KBM-7 (cell line): ENCODE data around the gene PTMS.

Experiments used
- DNase-seq: peaks from one replicate; pipeline ENCODE4 v3.0.0-alpha.2; 2015
- in situ Hi-C: fragments of 300-500 bp; cut with MboI; formaldehyde crosslinking; loops from 2 replicates; pipeline ENCODE4 v1.14.3; 2020; ENCODE audit warnings: low sequenced_read_pairs, low pct_unique_long_range_greater_than_20kb, mixed read lengths

Gene PTMS

DNA sequence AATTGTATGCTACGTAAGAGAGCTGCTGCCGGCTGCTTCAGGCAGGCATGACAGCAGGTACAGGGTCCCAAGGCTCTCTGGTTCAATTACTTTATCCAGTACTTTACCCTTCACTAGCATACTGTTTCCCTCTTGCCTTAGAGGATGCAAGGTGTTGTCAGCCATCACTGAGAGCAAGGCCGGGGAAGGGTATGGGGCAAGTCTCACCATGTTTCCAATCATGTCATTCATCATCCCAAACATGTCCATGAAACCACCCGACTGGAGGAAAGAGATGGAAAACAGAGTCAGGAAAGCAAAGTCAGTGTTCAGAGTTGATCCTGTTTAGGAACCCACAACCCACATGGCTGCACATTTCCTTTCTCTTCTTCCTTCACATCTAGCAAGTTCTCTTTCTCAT, 15.7 kb upstream of the PTMS start:
- no peak for DNase-seq
- in situ Hi-C loops, result no loop called here

DNA sequence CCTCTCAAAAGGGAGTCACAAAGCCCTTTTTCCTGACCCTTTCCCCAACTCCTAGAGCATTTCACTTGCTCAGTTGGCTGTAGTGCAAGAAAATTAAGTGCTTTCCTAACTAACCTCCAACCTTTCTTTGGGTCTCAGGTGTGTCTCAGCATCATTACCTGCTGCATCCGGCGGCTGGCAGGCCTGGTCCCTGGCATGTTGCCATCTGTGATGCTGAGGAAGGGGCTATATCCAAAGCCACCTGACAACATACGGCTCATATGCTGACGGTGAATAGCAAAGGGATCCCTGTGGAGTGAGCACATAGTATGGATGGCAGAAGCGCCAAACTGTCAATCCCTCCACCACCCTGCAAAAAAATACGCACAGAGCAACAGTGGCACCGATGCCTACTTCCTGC, 14.4 kb upstream of the PTMS start:
- in situ Hi-C loops, result no loop called here

DNA sequence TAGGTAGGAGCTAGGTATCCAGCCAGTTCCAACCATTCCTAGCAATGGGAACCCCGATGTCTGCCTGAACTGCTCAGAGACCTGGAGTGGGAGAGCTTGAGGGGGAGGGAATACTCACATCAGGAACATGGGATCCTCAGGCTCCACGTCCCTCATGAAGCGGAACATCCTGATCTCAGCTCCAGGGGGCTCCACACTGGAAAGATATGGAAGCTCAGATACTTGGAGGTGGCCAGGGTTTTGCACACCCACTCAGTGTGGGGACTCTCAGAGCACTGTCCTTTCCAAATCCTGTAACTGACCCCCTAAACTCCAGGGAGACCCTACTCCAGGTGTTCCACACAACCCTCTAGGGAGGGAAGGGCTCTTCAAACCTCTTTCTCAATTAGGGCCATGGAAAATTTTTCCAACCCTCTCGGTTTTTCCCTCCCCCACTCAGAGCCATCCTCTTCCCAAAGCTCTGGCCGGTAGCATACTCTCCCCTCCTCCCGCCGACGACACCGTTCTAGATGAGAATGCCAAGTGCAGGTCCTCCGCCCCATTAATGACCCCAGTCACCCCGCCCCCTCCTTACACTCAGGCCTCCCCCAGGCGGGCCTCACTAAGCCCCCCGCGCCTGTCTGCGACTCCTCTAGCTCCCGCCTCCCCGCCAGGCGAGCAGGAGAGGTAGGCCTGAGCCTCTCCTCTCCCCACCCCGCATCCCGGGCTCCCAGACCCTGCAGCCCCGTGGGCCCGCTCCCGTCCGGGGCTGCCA, 13.8 kb upstream of the PTMS start:
- in situ Hi-C loops, result no loop called here
- DNase-seq, result peak; percentile 18

More for the DNA sequence above, 14.4 kb upstream of the PTMS start:
- no peak for DNase-seq

DNA sequence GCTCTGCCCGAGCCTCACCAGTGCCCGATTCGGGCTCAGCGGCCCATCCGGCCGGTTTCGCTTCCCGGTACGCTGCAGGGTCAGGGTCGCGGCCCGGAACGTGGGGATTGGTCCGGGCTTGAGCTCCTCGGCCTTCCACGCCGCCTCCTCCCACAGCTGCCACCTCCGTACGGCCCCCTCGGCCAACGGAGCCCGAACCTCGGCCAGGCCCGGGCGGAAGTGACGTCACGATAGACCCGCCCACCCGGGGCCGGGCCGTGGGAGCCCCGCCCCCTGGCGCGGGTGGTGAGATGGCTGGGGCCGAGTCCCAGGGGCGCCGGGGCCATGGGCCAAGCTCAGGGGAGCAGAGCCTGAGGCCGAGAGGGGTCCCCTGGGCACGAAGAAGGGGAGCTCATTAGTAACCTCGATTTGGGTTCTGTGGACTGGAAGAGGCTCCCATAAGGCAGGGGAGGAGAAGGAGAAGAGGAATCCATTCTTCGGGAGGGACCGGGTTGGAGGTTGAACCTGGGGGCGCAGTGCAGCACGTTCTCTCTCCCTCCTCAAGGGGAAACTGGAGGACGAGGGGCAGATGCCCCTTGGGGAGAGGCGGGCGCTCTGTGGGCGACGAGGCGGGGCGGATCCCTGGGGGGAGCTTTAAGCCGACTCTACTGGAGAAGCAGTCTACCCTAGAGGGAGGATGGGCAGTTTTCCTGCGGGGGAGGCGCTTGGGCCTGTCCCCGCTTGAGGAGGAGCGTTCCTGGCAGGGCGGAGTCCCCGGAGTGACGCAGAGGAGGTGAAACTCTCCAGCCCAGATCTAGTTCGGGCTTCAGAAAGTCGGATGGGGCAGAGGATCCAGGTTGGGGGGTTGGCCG, 13.0 kb upstream of the PTMS start, which contains the start of gene MLF2:
Gene MLF2, minus strand, starts transcription at position 221 of the 851 bp plus-strand sequence. CDS start 807 bp downstream, outside the sequence.
- in situ Hi-C loops, result no loop called here
- peak; percentile 99 for DNase-seq

DNA sequence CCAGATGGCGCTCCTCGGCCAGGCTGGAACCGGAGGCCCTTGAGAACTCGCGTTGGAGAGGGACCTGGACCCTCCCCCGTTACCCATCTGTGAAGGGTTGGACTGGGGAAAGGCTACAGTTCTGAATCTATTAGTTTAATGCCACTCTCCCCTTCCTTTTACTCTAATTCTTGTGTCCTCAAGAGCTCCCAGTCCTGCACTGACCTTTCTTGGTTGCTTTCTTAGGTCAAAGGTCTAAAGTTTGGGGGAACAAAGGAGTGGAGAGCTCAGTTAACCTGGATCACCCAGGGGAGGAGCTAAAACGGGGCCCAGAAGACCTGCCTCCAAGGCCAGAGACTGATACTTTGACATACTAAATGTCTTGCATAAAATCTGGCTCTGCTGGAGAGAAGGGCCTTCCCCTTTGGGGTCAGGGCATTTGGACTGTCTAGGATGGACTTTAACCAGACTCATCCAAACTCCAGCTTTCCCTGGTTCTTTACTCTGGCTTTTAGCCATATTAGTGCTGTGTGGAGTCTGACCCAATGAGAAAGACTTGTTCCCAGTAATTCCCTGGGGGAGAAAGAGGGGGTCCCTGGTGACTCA, 12.3 kb upstream of the PTMS start:
- in situ Hi-C loops, result no loop called here
- DNase-seq, result no peak

DNA sequence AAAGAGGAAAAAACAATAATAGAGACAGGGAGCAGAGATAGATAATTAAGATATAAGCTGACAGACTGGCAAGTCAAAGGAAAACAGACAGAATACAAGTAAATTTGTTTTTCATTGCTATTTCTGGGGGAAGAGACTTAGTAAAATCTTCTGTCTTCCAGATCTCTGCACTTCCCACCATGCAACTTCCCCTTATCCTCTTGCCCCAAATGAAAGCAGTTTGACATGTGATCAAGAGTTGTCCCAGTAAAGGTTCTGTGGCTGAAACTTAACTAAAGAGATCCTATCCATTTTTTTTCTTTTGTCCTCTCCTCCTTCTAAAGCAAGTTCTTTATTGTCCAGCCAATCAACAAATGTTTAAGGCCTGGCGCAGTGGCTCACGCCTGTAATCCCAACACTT, 11.8 kb upstream of the PTMS start:
- DNase-seq, result peak; percentile 38
- in situ Hi-C loops, result no loop called here

DNA sequence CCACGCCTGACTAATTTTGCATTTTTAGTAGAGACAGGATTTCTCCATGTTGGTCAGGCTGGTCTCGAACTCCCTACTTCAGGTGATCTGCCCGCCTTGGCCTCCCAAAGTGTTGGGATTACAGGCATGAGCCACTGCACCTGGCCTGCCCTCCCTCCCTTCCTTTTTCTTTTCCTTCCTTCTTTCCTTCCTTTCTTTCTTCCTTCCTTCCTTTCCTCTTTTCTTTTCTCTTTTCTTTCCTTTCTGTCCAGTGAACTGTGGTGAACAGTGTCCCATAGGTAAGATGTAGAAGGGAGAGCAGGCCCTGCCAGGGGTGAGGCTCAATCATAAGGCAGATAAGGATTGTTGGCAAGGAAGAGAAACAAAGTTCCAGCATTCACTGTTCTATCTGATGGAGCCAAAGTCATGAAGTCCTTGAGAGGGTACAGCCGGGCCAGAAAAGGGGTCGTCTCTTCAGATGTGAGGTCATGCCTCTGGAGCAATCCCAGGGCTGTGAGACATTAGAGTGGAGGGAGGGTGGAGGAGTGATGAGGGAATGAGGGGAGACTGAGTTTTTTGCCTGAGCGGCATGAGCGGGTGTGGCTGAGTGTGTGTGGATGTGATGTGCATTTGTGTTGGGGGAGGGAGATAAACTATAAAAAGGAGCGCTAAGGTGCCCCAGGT, 9.0 kb upstream of the PTMS start:
- in situ Hi-C loops, result no loop called here
- no peak for DNase-seq

DNA sequence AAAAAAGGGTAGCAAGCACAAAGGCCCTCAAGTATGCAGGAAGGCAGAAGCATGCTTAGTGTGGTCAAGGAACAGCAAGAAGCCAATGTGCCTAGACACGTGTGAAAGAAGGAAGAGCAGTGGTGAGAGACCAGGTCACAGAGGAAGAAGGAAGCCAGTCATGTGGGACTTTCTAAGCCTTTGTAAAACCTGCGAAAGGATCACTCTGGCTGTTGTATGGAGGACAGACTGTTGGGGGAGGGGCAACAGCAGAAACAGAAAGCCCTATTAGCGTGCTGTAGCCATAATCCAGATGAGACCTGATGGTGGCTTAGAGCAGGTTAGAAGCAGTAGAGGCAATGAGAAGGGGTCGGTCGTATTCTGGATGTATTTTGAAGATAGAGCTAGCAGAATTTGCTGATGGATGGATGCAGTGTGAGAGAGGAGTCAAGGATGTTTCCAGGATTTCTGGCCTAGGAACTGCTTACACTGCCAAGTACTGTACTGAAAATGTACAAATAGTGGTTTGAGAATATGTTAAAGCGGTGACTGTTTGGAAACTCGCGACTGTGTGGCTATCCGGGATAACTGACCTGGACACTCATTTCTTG, 7.6 kb upstream of the PTMS start:
- in situ Hi-C loops, result no loop called here
- peak; percentile 12 for DNase-seq

DNA sequence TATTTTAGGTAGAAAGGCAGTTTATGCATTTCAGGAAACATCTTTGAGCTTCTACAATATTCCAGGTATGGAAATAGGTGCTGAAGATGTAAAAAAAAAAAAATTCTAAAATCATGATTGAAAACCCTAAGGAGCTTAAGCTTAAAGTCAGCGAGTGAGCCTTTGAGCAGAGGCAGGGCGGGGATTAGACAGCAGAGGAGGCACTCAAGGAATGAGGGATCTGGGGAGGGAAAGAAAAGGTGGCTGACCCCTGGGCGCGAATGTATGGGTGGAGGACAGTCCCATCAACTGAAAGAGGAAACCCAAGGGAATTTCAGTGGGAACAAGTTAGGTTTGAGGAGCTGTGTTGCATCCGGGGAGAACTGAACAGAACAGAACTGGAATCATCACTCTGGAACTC, 6.4 kb upstream of the PTMS start:
- in situ Hi-C loops, result no loop called here

DNA sequence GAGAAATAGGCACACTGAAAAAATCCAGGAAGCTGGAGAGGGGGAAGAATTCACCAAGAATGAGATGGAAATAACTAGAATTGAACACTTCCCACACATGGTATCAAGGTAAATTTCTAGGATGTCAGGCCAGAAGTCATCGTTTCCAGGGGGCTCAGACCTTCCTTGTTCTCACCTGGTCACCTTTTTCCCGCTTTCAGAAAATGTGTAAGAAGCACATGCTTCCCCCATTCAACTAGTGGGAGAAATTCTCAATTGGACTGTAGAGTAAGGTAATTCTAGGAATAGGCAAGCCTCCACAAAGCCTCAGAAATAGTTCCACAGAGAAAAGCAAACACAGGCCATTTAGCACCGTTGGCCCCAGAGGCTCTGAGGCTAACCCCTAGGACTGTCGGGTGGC, 2.8 kb upstream of the PTMS start:
- in situ Hi-C loops, result no loop called here
- DNase-seq, result no peak

More for the DNA sequence above, 6.4 kb upstream of the PTMS start:
- DNase-seq, result no peak

DNA sequence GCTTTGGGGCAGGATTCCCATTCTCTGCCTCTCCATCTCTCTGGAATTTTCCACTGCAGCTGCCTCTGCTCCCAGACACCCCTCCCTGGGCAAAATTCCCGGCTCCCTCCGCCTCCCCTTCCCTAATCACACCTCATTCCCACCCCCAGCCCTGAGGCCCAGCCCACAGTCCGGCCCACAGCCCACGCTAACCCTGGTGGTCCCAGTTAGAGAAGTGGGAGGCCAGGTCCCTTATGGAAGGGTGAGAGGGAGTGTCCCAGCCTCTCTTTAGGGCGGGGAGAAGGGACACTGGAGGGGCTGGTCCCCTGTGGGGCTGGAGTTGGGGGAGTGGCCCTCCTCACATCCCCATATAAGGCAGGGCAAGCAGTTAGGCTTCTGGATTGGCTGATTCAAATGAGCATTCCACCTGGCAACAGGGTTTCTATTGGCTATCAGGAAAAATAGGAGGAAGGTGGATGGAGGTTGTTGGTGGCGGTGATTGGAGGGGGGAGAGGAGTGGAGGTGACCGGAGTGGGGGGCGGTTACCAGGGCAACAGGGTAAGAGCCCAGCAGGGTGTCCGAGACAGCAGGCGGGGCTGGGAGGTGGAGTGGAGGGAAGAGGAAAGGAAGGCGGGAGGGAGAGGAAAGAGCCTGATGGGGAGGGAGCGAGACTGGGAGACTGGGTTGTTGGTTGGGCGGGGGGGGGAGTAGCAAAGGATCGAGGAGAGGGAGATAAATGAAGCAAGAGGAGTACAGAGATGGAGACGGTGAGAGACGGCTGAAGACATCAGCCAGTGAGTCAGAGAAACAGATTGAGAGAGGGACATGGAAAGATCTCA, 1.9 kb upstream of the PTMS start:
- DNase-seq, result peak; percentile 91
- in situ Hi-C loops, result no loop called here

DNA sequence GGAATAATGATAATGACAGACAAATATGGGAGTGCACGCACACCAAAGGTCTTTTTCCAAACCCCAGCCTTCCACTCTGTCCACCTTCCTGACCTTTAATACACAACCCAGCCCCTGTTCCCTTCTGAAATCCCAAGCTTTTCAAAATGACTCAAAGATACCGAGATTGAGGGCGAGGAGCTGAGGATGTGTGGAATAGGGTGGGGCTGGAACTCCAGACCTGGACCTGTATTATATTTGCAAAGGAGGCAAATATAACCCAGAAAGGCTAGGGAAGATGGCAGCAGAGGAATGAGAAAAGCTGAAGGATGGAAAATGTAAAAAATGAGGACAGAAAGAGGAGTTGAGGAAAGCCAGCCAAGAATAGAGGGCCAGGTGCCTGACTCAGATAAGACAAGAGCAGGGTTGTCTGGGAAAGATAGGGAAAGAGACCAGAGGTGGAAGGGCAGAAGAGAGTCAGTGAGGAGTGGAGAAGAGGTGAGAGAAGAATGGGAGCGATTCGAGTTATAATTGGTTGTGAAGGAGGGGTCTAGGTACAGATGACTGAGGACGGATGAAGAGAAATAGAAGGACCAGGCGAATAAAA, 1.0 kb upstream of the PTMS start:
- no peak for DNase-seq
- in situ Hi-C loops, result no loop called here

DNA sequence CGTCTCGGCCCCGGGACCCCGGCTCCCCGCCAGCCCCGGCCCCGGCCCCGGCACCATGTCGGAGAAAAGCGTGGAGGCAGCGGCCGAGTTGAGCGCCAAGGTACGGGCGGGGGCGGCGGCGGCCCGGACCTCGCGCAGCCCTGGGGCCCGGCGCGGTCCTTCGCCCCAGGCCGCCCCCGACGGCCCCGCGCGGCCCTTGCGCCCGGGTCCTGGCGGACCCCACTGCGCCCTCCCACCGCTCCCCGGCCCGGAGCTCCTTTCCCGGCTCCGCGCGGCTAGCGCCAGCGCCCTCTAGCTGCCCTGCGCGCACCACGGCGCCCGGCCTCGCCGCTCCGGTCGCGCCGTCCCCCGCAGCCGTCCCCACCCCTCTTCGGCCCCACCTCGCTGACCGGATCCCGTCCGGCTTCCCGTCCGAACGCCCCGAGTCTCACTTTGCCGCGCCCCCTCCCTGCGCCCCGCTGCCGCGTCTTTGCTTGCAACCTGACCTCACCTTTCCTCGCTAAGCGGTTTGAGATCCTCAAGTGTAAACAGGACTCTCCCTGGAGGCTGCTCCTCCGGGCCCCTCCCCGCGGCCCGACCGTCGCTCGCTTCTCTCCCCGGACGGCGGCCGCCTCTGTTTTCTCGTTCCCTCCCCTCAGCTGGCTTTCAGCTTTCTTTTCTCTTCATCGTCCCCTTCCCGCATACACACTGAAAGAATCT, 637 bp downstream of the PTMS start:
- DNase-seq, result peak; percentile 56
- in situ Hi-C loops, result no loop called here

DNA sequence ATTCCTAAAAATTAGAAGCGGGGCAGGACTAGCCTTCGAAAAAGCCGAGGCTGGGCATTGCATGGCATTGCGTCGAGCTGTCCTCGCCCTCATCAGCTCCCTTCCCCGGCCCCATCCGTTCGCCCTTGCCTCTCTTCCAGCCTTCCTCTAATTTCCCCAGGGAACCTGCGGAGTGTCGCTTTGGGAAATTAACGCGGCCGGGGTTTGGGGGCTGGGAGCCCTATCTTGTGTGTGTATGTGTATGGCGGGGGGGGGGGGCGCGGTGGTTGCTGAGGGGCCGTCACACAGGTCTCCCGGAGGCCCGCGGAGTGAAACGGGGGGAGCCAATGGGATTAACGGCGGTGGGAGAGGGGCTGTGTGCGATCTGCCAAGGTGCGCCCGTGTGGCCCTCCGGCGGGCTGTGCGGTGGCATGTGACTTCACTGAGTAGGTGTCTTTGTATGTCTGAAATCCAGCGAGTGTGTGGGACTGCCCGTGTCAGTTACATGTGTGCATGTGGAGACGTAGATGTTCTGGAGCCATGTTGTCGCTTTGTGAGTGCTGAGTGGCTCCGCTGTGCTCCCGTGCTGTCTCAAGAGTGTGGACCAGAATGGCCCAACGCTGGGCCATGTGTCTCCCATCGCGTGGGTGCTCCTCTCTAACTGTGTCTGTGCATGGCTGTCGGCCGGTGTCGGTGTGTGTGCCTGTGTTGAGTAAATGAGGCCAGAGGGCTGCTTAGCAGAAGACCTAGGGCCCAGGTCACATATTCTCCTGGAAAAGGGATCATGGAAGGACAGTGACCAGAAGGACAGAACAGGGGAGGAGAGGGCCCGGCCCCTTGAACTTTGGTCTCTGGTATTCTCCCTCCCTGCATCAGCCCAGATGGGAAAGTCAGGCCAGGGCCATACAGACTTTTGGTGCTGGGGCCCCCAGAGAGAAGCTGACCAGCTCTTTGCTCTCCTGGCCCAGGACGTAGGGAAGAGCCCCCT, 1.5 kb downstream of the PTMS start:
- DNase-seq, result no peak
- in situ Hi-C loops, result no loop called here

DNA sequence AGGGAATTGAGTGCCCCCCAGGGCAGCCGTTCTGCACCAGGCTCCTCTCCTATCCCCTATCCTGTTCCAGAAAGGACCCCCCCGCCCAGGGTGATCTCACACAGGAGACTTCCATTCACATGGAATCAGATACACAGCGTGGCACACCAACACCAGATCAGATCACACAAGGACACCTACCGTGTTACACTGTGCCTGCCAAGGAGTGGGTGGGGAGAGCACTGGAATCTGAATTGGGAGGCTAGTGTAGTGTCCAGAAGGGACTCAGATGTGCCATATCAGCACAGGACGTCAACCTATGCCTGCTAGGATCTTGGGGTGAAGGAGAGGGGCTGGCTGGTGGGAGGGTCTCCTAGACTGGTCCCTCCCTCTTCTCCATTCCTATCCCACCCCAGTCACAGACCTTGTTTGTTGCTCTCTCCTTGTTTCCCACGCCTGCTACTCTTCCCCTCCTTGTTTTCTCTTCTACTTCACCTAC, 2.3 kb downstream of the PTMS start:
- in situ Hi-C loops, result no loop called here
- DNase-seq, result no peak

DNA sequence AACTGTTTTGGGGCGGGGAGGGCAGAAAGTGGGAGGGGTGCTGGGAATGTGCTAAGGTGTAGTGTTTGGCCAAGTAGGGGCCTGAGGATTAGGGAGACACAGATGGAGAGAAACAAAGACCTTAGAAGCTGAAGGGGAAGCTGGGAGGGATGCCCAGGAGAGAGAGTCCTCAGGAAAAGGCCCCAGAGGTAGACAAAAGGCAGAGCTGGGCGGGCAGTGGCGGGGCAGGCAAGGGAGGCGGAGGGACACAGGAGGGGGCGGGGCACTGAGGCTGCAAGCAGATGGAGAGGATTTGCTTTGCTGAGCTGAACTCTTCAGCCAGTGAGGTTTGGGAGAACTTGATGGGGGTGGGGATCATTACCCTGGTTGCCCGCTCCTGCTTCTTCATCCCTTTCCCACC, 2.8 kb downstream of the PTMS start:
- in situ Hi-C loops, result no loop called here
- no peak for DNase-seq
